Measurements from ENCODE around the gene MLLT1. TPM values are rescaled to one million over a fixed set of nuclear protein-coding genes. Genes with fewer than 3 reads are reported as not detected.

MLLT1 gene
- total RNA-seq, 1 experiment from 2014 or later = 80.1 TPM

DNA sequence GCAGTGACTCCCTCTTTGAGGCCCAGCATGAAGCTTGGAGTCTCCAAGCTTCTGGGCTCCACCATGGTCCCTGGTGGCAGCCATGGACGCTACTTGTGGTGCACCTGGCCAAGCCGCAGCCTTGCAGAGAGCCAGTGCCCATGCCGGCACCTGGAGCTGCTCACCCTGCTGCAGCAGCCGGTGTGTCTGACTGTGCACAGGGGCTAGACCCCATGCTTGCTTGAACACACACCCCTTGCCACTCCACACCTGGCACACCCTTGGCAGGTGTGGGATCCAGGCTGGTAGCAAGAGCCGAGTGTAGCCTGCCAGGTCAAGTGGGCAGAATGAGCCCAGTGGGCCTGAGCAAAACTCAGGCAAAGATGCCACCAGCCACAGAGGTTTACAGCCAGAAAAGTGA is 18.6 kb upstream of the MLLT1 start:
- no TSS peak for BruUV-seq (replicated peaks)
- intact Hi-C loops (cut with micrococcal nuclease; ENCODE audit: unreplicated experiment) = loop anchor here (5.0 kb wide), 1 partner anchor 251 kb away; no protein-coding TSS in a partner anchor
- DNase-seq (ENCODE audit: low spot score) = no peak
- Histone ChIP-seq H3K9me3 (ENCODE audit: low read depth, low read length, poor library complexity, severe bottlenecking) (peaks cover 8% of the 10 kb centered on the region), H3K4me1 (ENCODE audit: insufficient read depth, low read length, poor library complexity, severe bottlenecking) (no peaks in the 10 kb centered on the region), H3K36me3 (ENCODE audit: insufficient read depth, low read length, poor library complexity, severe bottlenecking) (no peaks in the 10 kb centered on the region), H3K4me3 (ENCODE audit: low read depth, low read length, poor library complexity, severe bottlenecking) (no peak overlapping the region), H3K27ac (ENCODE audit: low read depth, low read length, poor library complexity, severe bottlenecking) (no peak overlapping the region), H3K27me3 (replicated peaks; ENCODE audit: insufficient read depth, low read depth, low read length, poor library complexity) (no peaks in the 10 kb centered on the region)
- TF ChIP-seq, protein P1, sequence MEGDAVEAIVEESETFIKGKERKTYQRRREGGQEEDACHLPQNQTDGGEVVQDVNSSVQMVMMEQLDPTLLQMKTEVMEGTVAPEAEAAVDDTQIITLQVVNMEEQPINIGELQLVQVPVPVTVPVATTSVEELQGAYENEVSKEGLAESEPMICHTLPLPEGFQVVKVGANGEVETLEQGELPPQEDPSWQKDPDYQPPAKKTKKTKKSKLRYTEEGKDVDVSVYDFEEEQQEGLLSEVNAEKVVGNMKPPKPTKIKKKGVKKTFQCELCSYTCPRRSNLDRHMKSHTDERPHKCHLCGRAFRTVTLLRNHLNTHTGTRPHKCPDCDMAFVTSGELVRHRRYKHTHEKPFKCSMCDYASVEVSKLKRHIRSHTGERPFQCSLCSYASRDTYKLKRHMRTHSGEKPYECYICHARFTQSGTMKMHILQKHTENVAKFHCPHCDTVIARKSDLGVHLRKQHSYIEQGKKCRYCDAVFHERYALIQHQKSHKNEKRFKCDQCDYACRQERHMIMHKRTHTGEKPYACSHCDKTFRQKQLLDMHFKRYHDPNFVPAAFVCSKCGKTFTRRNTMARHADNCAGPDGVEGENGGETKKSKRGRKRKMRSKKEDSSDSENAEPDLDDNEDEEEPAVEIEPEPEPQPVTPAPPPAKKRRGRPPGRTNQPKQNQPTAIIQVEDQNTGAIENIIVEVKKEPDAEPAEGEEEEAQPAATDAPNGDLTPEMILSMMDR (conservative IDR thresholded peaks at IDR 0.05; ENCODE audit: low read depth, low read length) = no peak
- no peak for TF ChIP-seq EZH2 (IDR thresholded peaks at IDR 0.05; ENCODE audit: borderline replicate concordance, low read depth, low read length, poor library complexity, severe bottlenecking)
- ChIA-PET POLR2A (ENCODE audit: low non-redundant PET) (no interaction called here), CTCF (interaction anchor here (0.5 kb wide), 1 partner anchor 666 kb away, joined by 5 read pairs; no protein-coding TSS in a partner anchor)

DNA sequence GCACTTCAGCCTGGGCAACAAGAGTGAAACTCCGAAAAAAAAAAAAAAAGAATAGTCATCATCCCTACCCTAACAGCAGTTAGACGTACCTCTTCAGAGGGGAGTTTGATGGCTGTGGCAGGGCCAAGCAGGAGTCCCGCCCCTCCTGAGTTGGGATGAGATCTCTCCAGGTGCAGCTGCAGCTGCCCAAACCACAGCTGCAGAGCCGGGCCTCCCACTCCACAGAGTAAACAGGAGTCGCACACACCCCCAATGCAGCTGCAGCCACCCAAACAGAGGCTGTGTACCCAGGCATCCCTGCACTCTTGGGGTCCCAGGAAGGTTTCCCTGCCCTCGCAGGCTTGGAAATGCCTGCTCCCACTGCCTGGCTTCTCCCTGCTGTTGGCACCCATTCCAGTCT is 17.4 kb upstream of the MLLT1 start:
- no peak for DNase-seq (ENCODE audit: low spot score)
- intact Hi-C loops (cut with micrococcal nuclease; ENCODE audit: unreplicated experiment) = loop anchor here (5.0 kb wide), 1 partner anchor 250 kb away; no protein-coding TSS in a partner anchor
- Histone ChIP-seq H3K9me3 (ENCODE audit: low read depth, low read length, poor library complexity, severe bottlenecking) (peaks cover 20% of the 10 kb centered on the region), H3K27me3 (replicated peaks; ENCODE audit: insufficient read depth, low read depth, low read length, poor library complexity) (no peaks in the 10 kb centered on the region), H3K4me1 (ENCODE audit: insufficient read depth, low read length, poor library complexity, severe bottlenecking) (no peaks in the 10 kb centered on the region), H3K27ac (ENCODE audit: low read depth, low read length, poor library complexity, severe bottlenecking) (no peak overlapping the region), H3K36me3 (ENCODE audit: insufficient read depth, low read length, poor library complexity, severe bottlenecking) (no peaks in the 10 kb centered on the region), H3K4me3 (ENCODE audit: low read depth, low read length, poor library complexity, severe bottlenecking) (no peak overlapping the region)
- TF ChIP-seq EZH2 (IDR thresholded peaks at IDR 0.05; ENCODE audit: borderline replicate concordance, low read depth, low read length, poor library complexity, severe bottlenecking) = no peak
- TF ChIP-seq, protein P1 (conservative IDR thresholded peaks at IDR 0.05; ENCODE audit: low read depth, low read length) = no peak
- no TSS peak for BruUV-seq (replicated peaks)
- CTCF ChIA-PET = no interaction called here
- POLR2A ChIA-PET (ENCODE audit: low non-redundant PET) = no interaction called here

DNA sequence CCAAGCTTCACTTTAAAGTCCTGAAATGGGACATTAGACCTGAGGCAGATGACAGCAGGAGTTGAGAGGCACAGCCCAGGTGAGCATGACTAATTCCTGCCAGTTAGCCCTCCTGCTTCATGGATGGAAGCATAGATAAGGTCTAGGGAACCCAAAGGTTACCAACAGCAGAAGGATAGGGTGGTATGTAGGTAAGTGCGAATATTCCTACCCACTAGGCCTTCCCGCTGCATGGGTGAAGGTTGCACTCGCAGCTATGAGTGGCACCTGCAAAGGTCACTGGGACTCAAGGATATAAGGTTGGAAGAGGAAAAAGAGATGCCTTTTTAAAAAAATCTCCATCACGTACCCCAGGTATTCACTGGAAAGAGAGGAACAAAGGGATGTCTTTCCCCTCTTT is 12.2 kb upstream of the MLLT1 start:
- ChIA-PET CTCF (no interaction called here), POLR2A (ENCODE audit: low non-redundant PET) (no interaction called here)
- no TSS peak for BruUV-seq (replicated peaks)

More for the DNA sequence above, 12.2 kb upstream of the MLLT1 start:
- TF ChIP-seq EZH2 (IDR thresholded peaks at IDR 0.05; ENCODE audit: borderline replicate concordance, low read depth, low read length, poor library complexity, severe bottlenecking) = no peak
- TF ChIP-seq, protein P1 (conservative IDR thresholded peaks at IDR 0.05; ENCODE audit: low read depth, low read length) = no peak
- intact Hi-C loops (cut with micrococcal nuclease; ENCODE audit: unreplicated experiment) = no loop called here
- DNase-seq (ENCODE audit: low spot score) = no peak
- Histone ChIP-seq H3K9me3 (ENCODE audit: low read depth, low read length, poor library complexity, severe bottlenecking) (peaks cover 57% of the 10 kb centered on the region), H3K27ac (ENCODE audit: low read depth, low read length, poor library complexity, severe bottlenecking) (no peak overlapping the region), H3K27me3 (replicated peaks; ENCODE audit: insufficient read depth, low read depth, low read length, poor library complexity) (no peaks in the 10 kb centered on the region), H3K4me1 (ENCODE audit: insufficient read depth, low read length, poor library complexity, severe bottlenecking) (no peaks in the 10 kb centered on the region), H3K36me3 (ENCODE audit: insufficient read depth, low read length, poor library complexity, severe bottlenecking) (no peaks in the 10 kb centered on the region), H3K4me3 (ENCODE audit: low read depth, low read length, poor library complexity, severe bottlenecking) (no peak overlapping the region)
